Measurements from ENCODE around the gene COG7. TPM values are rescaled to one million over a fixed set of nuclear protein-coding genes. Genes with fewer than 3 reads are reported as not detected.

The COG7 gene
- total and polyA plus RNA-seq, 8 donors, result 19.8 to 36.7 (median 31.0) TPM

DNA sequence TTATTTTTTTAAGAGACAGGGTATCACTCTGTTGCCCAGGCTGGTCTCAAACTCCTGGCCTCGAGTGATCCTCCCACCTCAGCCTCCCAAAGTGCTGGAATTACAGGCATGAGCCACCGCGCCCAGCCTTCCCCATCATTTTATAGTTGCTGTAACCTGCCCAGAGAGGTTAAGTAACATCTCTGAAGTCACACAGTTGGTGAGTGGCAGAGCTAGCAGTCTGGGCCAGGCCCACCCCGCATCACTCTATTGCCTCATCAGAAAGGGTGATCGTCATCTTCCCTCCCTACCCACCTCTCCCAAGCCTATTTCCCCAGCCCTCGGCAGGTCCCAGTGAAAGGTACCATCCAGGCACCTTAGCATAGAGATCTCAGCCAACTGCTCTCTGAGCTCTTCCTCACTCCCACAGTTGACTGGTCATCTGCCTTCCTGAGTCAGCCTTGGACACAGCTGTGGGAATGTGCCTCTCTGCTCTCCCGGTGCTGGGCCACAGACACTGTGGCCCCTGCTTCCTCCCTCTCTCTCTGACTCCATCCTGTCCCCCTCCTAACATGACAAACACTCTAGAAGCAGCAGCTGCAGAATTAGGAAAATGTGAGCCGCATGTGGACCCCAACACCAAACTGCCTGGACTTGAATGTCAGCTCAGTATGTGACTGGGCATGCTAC is 93.8 kb downstream of the COG7 start:
- H3K36me3 ChIP-seq, result no peaks in the 10 kb centered on the region
- H3K27ac ChIP-seq, result no peak overlapping the region
- H3K4me1 ChIP-seq, result peaks cover 0 to 3% of the 10 kb centered on the region in 2 donors
- H3K27me3 ChIP-seq, result no peaks in the 10 kb centered on the region
- TF ChIP-seq, protein P1, sequence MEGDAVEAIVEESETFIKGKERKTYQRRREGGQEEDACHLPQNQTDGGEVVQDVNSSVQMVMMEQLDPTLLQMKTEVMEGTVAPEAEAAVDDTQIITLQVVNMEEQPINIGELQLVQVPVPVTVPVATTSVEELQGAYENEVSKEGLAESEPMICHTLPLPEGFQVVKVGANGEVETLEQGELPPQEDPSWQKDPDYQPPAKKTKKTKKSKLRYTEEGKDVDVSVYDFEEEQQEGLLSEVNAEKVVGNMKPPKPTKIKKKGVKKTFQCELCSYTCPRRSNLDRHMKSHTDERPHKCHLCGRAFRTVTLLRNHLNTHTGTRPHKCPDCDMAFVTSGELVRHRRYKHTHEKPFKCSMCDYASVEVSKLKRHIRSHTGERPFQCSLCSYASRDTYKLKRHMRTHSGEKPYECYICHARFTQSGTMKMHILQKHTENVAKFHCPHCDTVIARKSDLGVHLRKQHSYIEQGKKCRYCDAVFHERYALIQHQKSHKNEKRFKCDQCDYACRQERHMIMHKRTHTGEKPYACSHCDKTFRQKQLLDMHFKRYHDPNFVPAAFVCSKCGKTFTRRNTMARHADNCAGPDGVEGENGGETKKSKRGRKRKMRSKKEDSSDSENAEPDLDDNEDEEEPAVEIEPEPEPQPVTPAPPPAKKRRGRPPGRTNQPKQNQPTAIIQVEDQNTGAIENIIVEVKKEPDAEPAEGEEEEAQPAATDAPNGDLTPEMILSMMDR (IDR thresholded peaks at IDR 0.05), result no peak
- no peak overlapping the region for H3K4me3 ChIP-seq
- intact Hi-C loops (cut with DNase I), result no loop called here
- DNase-seq, result no peak
- ATAC-seq, result no peak
- no peaks in the 10 kb centered on the region for H3K9me3 ChIP-seq

DNA sequence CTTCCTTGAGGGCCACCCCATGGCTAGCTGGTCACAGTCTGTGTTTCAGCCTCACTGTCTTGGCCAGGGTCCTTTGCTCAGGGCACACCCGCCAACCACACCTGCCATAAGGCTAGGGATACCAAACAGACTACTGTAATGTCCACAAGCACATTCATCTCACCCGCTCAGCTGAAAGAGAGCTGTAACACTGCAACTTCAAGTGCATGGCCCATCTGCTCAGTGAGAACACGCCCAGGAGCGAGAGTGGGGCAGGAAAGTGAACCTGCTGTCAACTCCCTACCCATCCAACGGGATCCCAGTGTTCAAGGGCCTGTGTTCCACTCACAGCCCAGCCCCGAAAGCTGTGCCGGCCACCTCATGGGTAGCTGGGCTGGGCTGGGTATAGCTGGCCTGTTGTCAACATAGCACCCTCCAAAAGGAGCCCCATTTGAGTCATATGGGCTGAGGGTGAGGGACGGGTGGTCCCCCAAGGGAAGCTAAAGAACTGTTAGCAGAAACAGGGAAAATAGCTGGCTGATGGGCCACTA is 95.2 kb downstream of the COG7 start:
- ATAC-seq, result no peak
- Histone ChIP-seq H3K9me3 (no peaks in the 10 kb centered on the region), H3K4me1 (peaks cover 0 to 3% of the 10 kb centered on the region in 2 donors), H3K4me3 (no peak overlapping the region), H3K27ac (no peak overlapping the region), H3K27me3 (no peaks in the 10 kb centered on the region), H3K36me3 (no peaks in the 10 kb centered on the region)
- intact Hi-C loops (cut with DNase I), result no loop called here
- DNase-seq, result no peak
- TF ChIP-seq, protein P1 (IDR thresholded peaks at IDR 0.05), result no peak

DNA sequence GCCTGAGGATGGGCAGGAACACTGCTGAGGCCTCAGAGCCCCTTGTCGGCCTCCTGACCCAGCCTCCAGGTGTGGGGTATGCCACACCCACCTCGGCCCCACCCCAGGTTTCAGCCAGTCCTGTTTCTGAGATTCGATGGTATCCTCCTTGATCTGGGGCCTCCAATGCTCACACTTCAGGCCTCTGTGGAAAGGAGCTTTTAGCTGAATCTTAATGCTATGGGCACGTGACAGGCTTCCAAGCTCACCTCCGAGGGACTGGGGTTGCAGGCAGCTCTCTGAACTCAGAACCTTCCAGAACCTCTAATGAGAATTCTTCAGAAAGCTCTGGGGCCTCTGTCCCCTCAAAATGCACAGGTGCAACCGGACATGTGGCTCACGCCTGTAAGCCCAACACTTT is 96.0 kb downstream of the COG7 start:
- ATAC-seq, result no peak
- Histone ChIP-seq H3K27me3 (no peaks in the 10 kb centered on the region), H3K36me3 (no peaks in the 10 kb centered on the region), H3K27ac (no peak overlapping the region), H3K4me1 (peaks cover 0 to 3% of the 10 kb centered on the region in 2 donors), H3K4me3 (no peak overlapping the region), H3K9me3 (no peaks in the 10 kb centered on the region)
- no peak for DNase-seq
- TF ChIP-seq, protein P1 (IDR thresholded peaks at IDR 0.05), result no peak
- intact Hi-C loops (cut with DNase I), result no loop called here

DNA sequence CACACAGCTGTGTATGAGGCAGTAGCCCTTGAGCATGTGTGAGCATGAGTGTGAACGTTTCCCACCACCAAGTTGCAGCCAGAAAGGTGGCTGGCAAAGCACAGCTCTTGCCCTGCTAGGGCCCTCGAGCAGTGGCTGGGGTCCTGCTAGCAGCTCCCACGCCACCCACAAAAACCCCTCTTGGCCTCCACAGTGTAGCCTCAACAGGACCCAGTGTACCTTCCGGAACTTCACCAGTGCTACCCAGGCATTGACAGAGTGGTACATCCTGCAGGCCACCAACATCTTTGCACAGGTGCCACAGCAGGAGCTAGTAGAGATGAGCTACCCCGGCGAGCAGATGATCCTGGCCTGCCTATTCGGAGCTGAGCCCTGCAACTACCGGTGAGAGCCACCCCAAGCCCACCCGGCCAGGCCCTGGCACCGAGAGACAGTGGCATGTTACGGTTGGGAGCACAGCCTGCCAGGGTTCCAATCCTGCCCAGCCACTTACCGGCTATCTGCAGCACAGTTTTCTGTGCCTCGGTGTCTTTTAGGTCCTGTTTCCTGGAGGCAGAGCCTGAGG is 97.8 kb downstream of the COG7 start:
- Histone ChIP-seq H3K27me3 (no peaks in the 10 kb centered on the region), H3K4me3 (no peak overlapping the region), H3K9me3 (no peaks in the 10 kb centered on the region), H3K27ac (no peak overlapping the region), H3K36me3 (no peaks in the 10 kb centered on the region), H3K4me1 (no peaks in the 10 kb centered on the region)
- ATAC-seq, result no peak
- no peak for DNase-seq
- intact Hi-C loops (cut with DNase I), result no loop called here
- TF ChIP-seq, protein P1 (IDR thresholded peaks at IDR 0.05), result no peak

DNA sequence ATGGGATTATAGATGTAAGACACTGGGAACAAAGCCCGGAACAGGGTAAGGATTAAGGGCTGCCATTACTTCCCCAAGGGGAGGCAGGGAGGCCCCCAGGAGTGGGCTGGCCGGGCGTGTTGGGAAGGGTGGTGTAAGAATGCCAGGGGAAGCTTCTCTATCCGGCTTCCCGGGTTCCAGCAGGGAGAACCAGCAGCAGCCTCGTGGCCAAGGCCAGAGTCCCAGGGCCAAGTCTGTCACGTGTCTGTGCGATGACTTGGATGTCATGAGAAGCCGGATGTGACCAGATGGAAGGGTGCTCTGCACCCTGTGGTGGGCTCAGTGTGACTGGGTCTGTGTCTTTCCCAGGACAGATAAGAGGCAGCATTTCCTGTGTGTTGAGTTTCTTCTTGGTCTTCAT is 98.7 kb downstream of the COG7 start:
- Histone ChIP-seq H3K27me3 (no peaks in the 10 kb centered on the region), H3K36me3 (no peaks in the 10 kb centered on the region), H3K27ac (no peak overlapping the region), H3K4me3 (no peak overlapping the region), H3K4me1 (no peaks in the 10 kb centered on the region), H3K9me3 (no peaks in the 10 kb centered on the region)
- intact Hi-C loops (cut with DNase I), result no loop called here
- TF ChIP-seq, protein P1 (IDR thresholded peaks at IDR 0.05), result no peak
- ATAC-seq (no peak), DNase-seq (no peak)

All from left lung (tissue), 10 donors.